ENCODE data around the gene ALK.

ALK gene

GRCh38 chr2:29902356-29902755 lies 19.0 kb downstream of the ALK start:
- DNase-seq (ENCODE audit: low read depth), result no peak

GRCh38 chr2:29900971-29901633 lies 20.3 kb downstream of the ALK start:
- DNase-seq (ENCODE audit: low read depth), result no peak

- no peak for DNase-seq (ENCODE audit: low read depth)
Measured at GRCh38 chr2:29898999-29899398, 22.4 kb downstream of the ALK start.

GRCh38 chr2:29894822-29895614 lies 26.4 kb downstream of the ALK start:
- peak; percentile 11 for DNase-seq (ENCODE audit: low read depth)

- no peak for DNase-seq (ENCODE audit: low read depth)
Measured at GRCh38 chr2:29892585-29893259, 28.7 kb downstream of the ALK start.

GRCh38 chr2:29881089-29881730 lies 40.2 kb downstream of the ALK start:
- DNase-seq (ENCODE audit: low read depth), result no peak

GRCh38 chr2:29880084-29880483 lies 41.3 kb downstream of the ALK start:
- no peak for DNase-seq (ENCODE audit: low read depth)

GRCh38 chr2:29879456-29879855 lies 41.9 kb downstream of the ALK start:
- no peak for DNase-seq (ENCODE audit: low read depth)

GRCh38 chr2:29878898-29879297 lies 42.5 kb downstream of the ALK start:
- DNase-seq (ENCODE audit: low read depth), result peak; percentile 29

- DNase-seq (ENCODE audit: low read depth), result no peak
Measured at GRCh38 chr2:29876374-29876773, 45.0 kb downstream of the ALK start.

GRCh38 chr2:29874745-29875144 lies 46.6 kb downstream of the ALK start:
- DNase-seq (ENCODE audit: low read depth), result no peak

- no peak for DNase-seq (ENCODE audit: low read depth)
Measured at GRCh38 chr2:29872870-29873269, 48.5 kb downstream of the ALK start.

GRCh38 chr2:29871541-29871940 lies 49.8 kb downstream of the ALK start:
- DNase-seq (ENCODE audit: low read depth), result peak; percentile 6

- no peak for DNase-seq (ENCODE audit: low read depth)
Measured at GRCh38 chr2:29865512-29865911, 55.9 kb downstream of the ALK start.

GRCh38 chr2:29864988-29865387 lies 56.4 kb downstream of the ALK start:
- no peak for DNase-seq (ENCODE audit: low read depth)

GRCh38 chr2:29855924-29856639 lies 65.3 kb downstream of the ALK start:
- DNase-seq (ENCODE audit: low read depth), result no peak

GRCh38 chr2:29850794-29851193 lies 70.6 kb downstream of the ALK start:
- DNase-seq (ENCODE audit: low read depth), result no peak

GRCh38 chr2:29848566-29849310 lies 72.6 kb downstream of the ALK start:
- no peak for DNase-seq (ENCODE audit: low read depth)

- no peak for DNase-seq (ENCODE audit: low read depth)
Measured at GRCh38 chr2:29847886-29848285, 73.5 kb downstream of the ALK start.

- no peak for DNase-seq (ENCODE audit: low read depth)
Measured at GRCh38 chr2:29844713-29845326, 76.6 kb downstream of the ALK start.
